ENCODE data around the gene CAMK1. TPM values are rescaled to one million over a fixed set of nuclear protein-coding genes. Genes with fewer than 3 reads are reported as not detected.

CAMK1 gene
- 8.3 and 13.7 TPM in 2 replicates for polyA plus RNA-seq

DNA sequence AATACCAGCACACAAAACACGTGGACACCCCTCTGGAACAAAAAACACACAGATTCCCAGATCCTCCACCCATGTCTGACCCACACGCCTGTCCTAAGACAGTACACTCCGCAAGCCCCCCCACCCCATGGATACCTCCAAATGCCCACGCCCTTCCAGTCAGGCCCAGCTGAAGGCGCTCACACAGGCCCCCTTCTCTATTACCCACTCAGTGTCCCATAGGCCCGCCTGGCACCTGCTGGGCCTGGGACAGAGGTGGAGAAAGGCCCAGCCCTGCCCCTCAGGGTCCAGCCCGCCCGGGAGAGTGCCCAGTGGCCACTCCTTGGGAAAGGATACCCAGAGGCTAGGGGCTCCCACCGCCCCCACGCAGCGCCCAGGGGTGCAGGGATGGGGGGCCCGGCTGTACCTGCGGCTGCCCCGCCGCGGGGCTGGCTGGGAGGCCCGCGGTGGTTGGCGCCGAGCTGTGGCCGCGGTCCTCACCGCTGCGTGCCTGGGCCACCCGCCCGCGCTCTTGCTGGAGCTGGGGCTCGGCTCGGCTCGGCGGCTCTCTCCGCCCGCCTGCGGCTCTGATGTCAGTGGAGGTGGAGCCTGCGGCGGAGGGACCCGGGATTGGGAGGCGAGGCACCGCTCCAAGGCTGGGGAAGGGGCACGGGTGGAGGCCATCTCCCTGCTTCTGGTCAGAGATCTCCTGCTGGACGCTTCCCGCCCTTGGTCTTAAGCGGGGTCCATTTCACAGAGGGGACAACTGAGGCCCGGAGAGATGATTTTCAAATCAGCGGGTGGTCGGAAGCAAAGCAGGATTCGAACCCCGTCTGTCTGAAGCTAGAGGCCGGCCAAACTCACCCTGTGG, at the start of gene CAMK1:
Gene CAMK1 (minus strand): TSS at position 522 of the 850 bp plus-strand sequence. CDS start 2,198 bp downstream, outside the sequence.

DNA sequence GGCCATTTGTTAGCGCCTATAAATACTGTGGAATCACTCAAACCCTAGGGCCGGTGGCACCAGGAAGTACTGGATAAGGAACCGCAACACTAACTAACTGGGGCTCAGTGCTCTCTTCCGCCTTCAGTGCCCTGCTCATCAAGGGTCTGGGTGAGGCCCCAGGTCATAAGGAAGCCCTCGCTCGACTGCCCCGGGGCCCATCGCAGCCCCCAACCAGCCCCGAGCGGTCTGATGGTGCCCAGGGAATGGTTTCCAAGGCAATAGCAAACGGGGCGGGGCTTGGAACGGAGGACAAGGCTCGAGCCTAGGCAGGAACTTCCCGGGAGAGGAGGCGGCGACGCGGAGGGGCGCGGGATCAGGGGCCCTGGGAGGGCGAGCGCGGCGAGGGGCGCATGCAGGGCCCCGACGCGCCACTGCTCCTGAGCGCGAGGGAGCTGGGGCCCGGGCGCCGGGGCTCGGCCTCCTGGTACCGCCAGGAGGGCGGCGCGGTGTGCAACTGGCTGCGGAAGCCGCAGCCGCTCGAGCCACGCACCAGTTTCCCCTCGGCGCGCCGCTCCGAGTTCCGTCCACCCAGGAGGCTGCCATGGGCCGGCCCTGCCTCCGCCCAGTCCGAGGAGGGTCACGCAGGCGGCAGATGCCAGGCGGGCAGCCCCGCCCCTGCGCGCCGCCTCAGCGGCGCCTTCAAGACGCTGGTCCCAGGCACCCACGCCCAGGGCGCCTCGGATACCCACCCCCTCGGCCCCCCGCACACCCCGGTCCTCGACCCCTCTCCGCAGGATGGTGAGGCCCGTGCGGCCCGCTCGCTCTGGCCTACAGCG, 40.1 kb upstream of the CAMK1 start, which contains the start of gene TTLL3:
Gene TTLL3 (plus strand): TSS at position 648 of the 818 bp plus-strand sequence. CDS start 400 bp downstream, outside the sequence.

GRCh38 chr3:9792405-9793160, 22.8 kb upstream of the CAMK1 start, which contains the start of the genes ARPC4 and TADA3:
ARPC4 (plus strand) TSS chr3:9793082; CDS start chr3:9793122, 40 bp downstream.
TADA3 (minus strand) TSS chr3:9792473; CDS start chr3:9791466, 1,007 bp downstream.

DNA sequence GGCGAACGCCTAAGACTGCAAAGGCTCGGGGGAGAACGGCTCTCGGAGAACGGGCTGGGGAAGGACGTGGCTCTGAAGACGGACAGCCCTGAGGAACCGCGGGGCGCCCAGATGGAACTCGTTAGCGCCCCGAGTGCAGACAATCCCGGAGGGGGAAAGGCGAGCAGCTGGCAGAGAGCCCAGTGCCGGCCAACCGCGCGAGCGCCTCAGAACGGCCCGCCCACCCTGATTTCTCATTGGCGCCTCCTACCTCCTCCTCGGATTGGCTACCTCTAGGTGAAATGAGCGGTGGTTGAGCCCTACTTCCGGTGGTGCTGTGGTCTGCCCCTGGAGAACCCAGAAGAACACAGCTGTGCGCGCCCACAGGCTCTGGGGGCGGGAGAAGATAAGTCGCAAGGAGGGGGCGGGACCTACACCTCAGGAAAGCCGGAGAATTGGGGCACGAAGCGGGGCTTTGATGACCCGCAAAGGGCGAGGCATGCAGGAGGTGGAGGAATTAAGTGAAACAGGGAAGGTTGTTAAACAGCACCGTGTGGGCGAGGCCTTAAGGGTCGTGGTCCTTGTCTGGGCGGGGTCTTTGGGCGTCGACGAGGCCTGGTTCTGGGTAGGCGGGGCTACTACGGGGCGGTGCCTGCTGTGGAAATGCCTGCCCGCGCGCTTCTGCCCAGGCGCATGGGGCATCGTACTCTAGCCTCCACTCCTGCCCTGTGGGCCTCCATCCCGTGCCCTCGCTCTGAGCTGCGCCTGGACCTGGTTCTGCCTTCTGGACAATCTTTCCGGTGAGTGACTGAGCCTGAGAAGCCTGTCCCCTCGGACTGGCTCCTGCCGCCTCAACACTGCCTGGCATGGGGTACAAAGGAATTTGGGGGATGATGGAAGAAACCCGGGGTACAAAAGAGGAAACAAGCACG, 19.8 kb downstream of the CAMK1 start, which contains the start of gene OGG1:
Gene OGG1 (plus strand): TSS at position 308 of the 911 bp plus-strand sequence. CDS start 335 bp downstream, at position 643.

DNA sequence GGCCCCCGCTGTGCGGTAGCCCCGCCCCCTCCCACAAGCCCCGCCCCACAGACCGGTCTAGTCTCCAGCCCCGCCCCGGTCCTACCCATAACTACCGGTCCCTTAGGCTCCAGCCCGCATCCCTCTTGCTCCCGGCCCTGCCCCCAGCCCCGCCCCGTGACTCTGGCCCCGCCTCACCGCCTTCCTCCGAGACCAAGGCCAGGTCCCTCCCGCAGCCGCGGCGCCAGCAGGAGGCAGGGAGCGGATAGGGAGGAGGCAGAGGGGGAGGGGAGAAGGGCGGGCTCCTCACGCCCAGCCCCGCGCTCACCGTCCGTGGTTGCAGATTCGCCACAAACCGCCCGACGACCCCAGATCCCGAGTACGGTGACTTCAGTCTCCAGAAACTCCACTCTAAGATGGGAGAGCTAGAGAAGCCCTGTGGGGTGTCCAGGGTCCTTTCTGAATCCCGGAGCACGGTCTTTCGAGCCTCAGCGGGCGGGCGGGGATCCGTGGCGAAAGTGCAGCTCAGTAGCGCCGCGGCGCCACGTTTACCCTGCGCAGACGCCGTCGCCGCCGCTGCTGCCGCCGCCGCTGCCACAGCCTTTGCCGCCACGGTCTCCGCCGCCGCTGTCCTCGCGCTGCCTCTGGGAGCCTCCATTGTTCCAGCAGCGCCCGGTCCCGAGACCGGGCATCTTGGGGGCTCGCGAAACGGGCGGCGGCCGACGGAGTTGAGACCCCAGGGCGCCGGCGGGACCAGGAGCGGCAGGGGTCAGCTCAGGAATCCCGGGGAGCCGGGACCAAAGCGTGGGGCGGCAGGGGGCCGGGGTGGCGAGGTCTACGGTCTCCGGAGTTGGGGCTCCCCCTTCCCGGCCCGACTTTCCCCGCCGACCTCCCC, 38.3 kb downstream of the CAMK1 start, which contains the start of gene BRPF1:
Gene BRPF1 (plus strand): TSS at position 530 of the 874 bp plus-strand sequence. CDS start 2,406 bp downstream, outside the sequence.

Other genes starting within 250 kb of the CAMK1 start
- 3.7 and 6.4 TPM in 2 replicates for gene LHFPL4, start 216.1 kb downstream of the CAMK1 start, polyA plus RNA-seq
- gene MTMR14, start 120.4 kb downstream of the CAMK1 start, polyA plus RNA-seq = 4.3 and 7.9 TPM in 2 replicates
- 6.6 and 12.5 TPM in 2 replicates for gene CPNE9, start 66.1 kb downstream of the CAMK1 start, polyA plus RNA-seq
- 0.85 and 0.97 TPM in 2 replicates for gene BRPF1, start 38.2 kb downstream of the CAMK1 start, polyA plus RNA-seq
- gene OGG1, start 20.0 kb downstream of the CAMK1 start, polyA plus RNA-seq = 1.9 and 2.9 TPM in 2 replicates
- gene TADA3, start 22.5 kb upstream of the CAMK1 start, polyA plus RNA-seq = 12.9 and 15.4 TPM in 2 replicates
- 63.2 and 66.1 TPM in 2 replicates for gene ARPC4, start 23.1 kb upstream of the CAMK1 start, polyA plus RNA-seq
- gene TTLL3, start 40.3 kb upstream of the CAMK1 start, polyA plus RNA-seq = 3.5 and 13.1 TPM in 2 replicates
- 43.3 and 50.7 TPM in 2 replicates for gene RPUSD3, start 74.1 kb upstream of the CAMK1 start, polyA plus RNA-seq
- not detected in 2 replicates for gene CIDEC, start 110.3 kb upstream of the CAMK1 start, polyA plus RNA-seq
- gene JAGN1, start 120.7 kb upstream of the CAMK1 start, polyA plus RNA-seq = 73.1 and 97.0 TPM in 2 replicates
- 0.42 TPM in 1 of 2 replicates, not detected in the other for gene IL17RE, start 132.9 kb upstream of the CAMK1 start, polyA plus RNA-seq
- gene IL17RC, start 147.2 kb upstream of the CAMK1 start, polyA plus RNA-seq = not detected in 2 replicates
- gene CRELD1, start 163.9 kb upstream of the CAMK1 start, polyA plus RNA-seq = 118 and 135 TPM in 2 replicates
- gene PRRT3, start 182.5 kb upstream of the CAMK1 start, polyA plus RNA-seq = 4.9 and 5.1 TPM in 2 replicates
- 277 and 423 TPM in 2 replicates for gene EMC3, start 216.9 kb upstream of the CAMK1 start, polyA plus RNA-seq

Measured in Purkinje cell (primary cell).